ENCODE data around the gene HSDL2. TPM values are rescaled to one million over a fixed set of nuclear protein-coding genes. Genes with fewer than 3 reads are reported as not detected.
A peak's percentile ranks its signal among the peaks of the same experiment; 100 is the strongest.

The HSDL2 gene
- total and polyA plus RNA-seq, 10 of the 15 experiments (the other 5 are each of a cell fraction or from before 2014, with no cell fraction given), result 20.9 to 46.1 (median 27.0) TPM

- TF ChIP-seq, protein P1, sequence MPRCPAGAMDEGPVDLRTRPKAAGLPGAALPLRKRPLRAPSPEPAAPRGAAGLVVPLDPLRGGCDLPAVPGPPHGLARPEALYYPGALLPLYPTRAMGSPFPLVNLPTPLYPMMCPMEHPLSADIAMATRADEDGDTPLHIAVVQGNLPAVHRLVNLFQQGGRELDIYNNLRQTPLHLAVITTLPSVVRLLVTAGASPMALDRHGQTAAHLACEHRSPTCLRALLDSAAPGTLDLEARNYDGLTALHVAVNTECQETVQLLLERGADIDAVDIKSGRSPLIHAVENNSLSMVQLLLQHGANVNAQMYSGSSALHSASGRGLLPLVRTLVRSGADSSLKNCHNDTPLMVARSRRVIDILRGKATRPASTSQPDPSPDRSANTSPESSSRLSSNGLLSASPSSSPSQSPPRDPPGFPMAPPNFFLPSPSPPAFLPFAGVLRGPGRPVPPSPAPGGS (IDR thresholded peaks at IDR 0.05; ENCODE audit: borderline replicate concordance, insufficient read depth, low read depth, low read length, poor library complexity, severe bottlenecking), result no peak
- TF ChIP-seq KLF5 (IDR thresholded peaks at IDR 0.05; ENCODE audit: partially characterized antibody) (no peak), JUNB (IDR thresholded peaks at IDR 0.05) (peak; percentile 94), TCF12 (IDR thresholded peaks at IDR 0.05; ENCODE audit: low read depth, low read length) (no peak), EGR1 (IDR thresholded peaks at IDR 0.05; ENCODE audit: borderline replicate concordance in 1 of 2, low read depth in 2 of 2, low read length in 2 of 2) (peak in 1 of 2 experiments; percentile 67; a peak in 1 of 3 replicates), CHD2 (IDR thresholded peaks at IDR 0.05; ENCODE audit: borderline replicate concordance, low read depth, low read length) (no peak), MXI1 (IDR thresholded peaks at IDR 0.05; ENCODE audit: low read depth, low read length) (no peak), E4F1 (IDR thresholded peaks at IDR 0.05; ENCODE audit: borderline replicate concordance, partially characterized antibody) (no peak), RFX5 (IDR thresholded peaks at IDR 0.05; ENCODE audit: low read depth, low read length) (no peak), ZNF384 (IDR thresholded peaks at IDR 0.05; ENCODE audit: borderline replicate concordance, low read depth, low read length) (no peak), IKZF2 (IDR thresholded peaks at IDR 0.05) (peak; percentile 62 to 68), RB1 (IDR thresholded peaks at IDR 0.05; ENCODE audit: borderline replicate concordance) (no peak; the same call in 1 of the 2 replicates), HDAC6 (IDR thresholded peaks at IDR 0.05; ENCODE audit: unreplicated experiment) (no peak)
- TF ChIP-seq, protein P2, sequence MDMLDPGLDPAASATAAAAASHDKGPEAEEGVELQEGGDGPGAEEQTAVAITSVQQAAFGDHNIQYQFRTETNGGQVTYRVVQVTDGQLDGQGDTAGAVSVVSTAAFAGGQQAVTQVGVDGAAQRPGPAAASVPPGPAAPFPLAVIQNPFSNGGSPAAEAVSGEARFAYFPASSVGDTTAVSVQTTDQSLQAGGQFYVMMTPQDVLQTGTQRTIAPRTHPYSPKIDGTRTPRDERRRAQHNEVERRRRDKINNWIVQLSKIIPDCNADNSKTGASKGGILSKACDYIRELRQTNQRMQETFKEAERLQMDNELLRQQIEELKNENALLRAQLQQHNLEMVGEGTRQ (IDR thresholded peaks at IDR 0.05; ENCODE audit: borderline replicate concordance, low read depth, low read length), result no peak
- TF ChIP-seq, protein P3, sequence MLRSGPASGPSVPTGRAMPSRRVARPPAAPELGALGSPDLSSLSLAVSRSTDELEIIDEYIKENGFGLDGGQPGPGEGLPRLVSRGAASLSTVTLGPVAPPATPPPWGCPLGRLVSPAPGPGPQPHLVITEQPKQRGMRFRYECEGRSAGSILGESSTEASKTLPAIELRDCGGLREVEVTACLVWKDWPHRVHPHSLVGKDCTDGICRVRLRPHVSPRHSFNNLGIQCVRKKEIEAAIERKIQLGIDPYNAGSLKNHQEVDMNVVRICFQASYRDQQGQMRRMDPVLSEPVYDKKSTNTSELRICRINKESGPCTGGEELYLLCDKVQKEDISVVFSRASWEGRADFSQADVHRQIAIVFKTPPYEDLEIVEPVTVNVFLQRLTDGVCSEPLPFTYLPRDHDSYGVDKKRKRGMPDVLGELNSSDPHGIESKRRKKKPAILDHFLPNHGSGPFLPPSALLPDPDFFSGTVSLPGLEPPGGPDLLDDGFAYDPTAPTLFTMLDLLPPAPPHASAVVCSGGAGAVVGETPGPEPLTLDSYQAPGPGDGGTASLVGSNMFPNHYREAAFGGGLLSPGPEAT (IDR thresholded peaks at IDR 0.05; ENCODE audit: low read depth), result peak; percentile 23; the same call in 1 of the 2 replicates
- TF ChIP-seq, protein P4, sequence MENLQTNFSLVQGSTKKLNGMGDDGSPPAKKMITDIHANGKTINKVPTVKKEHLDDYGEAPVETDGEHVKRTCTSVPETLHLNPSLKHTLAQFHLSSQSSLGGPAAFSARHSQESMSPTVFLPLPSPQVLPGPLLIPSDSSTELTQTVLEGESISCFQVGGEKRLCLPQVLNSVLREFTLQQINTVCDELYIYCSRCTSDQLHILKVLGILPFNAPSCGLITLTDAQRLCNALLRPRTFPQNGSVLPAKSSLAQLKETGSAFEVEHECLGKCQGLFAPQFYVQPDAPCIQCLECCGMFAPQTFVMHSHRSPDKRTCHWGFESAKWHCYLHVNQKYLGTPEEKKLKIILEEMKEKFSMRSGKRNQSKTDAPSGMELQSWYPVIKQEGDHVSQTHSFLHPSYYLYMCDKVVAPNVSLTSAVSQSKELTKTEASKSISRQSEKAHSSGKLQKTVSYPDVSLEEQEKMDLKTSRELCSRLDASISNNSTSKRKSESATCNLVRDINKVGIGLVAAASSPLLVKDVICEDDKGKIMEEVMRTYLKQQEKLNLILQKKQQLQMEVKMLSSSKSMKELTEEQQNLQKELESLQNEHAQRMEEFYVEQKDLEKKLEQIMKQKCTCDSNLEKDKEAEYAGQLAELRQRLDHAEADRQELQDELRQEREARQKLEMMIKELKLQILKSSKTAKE (IDR thresholded peaks at IDR 0.05; ENCODE audit: low read depth, poor library complexity, severe bottlenecking), result no peak
- TF ChIP-seq, protein P5, sequence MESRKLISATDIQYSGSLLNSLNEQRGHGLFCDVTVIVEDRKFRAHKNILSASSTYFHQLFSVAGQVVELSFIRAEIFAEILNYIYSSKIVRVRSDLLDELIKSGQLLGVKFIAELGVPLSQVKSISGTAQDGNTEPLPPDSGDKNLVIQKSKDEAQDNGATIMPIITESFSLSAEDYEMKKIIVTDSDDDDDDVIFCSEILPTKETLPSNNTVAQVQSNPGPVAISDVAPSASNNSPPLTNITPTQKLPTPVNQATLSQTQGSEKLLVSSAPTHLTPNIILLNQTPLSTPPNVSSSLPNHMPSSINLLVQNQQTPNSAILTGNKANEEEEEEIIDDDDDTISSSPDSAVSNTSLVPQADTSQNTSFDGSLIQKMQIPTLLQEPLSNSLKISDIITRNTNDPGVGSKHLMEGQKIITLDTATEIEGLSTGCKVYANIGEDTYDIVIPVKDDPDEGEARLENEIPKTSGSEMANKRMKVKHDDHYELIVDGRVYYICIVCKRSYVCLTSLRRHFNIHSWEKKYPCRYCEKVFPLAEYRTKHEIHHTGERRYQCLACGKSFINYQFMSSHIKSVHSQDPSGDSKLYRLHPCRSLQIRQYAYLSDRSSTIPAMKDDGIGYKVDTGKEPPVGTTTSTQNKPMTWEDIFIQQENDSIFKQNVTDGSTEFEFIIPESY (IDR thresholded peaks at IDR 0.05), result no peak
Observed at GRCh38 chr9:112379177-112380101, 469 bp upstream of the HSDL2 start (continued).
